ENCODE results near the gene FGF10.

Gene FGF10

GRCh38 chr5:44389090-44389822 is at the start of gene FGF10:
FGF10 (minus strand) TSS chr5:44389420; CDS start chr5:44388682, 738 bp downstream.
- TF ChIP-seq CTCF (conservative IDR thresholded peaks at IDR 0.05) = no peak
- no peak within 1 kb of the TSS for H3K27ac ChIP-seq

DNA sequence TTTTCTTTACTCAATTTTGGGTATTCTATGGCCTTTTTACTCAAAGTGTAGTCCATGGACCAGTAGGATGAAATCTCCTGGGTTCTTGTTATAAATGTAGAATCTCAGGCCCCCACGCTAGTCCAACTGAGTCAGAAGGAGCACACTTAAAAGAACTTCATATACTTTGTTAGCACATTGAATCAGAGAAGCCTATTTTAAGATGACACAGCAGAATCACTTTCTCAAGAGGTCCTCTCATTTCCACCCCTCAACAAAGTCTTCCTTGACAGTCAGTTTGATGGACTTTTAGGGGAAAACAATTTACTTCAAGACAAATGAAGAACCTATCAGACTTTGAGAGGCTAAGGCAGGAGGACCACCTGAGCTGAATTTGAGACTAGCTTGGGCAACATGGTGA is 37.7 kb upstream of the FGF10 start:
- no peak for TF ChIP-seq CTCF (conservative IDR thresholded peaks at IDR 0.05)
- no peak overlapping the region for H3K27ac ChIP-seq

DNA sequence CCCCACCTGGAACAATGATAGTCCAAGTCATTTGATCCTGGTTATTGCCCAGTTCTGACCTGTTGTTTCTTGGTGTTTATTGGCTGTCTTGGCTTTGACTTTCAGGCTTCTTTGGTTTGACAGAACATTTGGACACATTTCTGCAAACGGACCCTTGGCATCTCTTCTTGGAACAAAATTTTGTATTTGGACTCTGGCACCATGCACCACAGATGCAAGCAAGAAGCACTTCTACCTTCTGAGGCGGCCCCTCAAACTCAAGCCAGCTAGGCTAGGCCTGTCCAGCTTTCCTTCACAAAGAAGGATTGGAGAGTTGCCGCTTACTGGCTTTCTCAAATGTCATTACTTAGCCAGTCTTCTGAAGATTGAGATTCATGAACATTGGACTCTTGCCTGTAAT is 23.1 kb upstream of the FGF10 start:
- TF ChIP-seq CTCF (conservative IDR thresholded peaks at IDR 0.05) = no peak

GRCh38 chr5:44402084-44402483 is 12.9 kb upstream of the FGF10 start:
- no peak overlapping the region for H3K27ac ChIP-seq
- no peak for TF ChIP-seq CTCF (conservative IDR thresholded peaks at IDR 0.05)

More for the DNA sequence above, 23.1 kb upstream of the FGF10 start:
- no peak overlapping the region for H3K27ac ChIP-seq

GRCh38 chr5:44401611-44402010 is 12.4 kb upstream of the FGF10 start:
- TF ChIP-seq CTCF (conservative IDR thresholded peaks at IDR 0.05) = no peak
- no peak overlapping the region for H3K27ac ChIP-seq

GRCh38 chr5:44398382-44398781 is 9.2 kb upstream of the FGF10 start:
- H3K27ac ChIP-seq = no peak overlapping the region
- TF ChIP-seq CTCF (conservative IDR thresholded peaks at IDR 0.05) = no peak

DNA sequence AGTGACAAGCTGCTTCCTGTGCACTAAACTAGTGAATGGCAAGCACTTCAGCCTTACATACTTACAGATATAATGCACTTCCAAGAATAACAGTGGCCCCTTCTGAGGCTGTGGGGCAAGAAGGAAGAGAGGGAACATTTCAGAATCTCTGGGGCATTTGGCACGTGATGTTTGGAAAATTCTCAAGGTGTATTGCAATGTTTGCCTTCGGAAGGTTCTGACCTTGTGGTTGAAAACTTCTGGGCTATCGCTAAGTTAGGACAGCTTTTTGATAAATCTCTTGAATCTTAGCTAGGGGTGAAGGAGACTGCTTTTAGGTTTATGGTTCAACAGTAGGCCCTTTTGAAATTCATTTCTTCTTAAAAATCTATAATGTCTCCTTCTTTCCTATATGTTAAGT is 7.1 kb upstream of the FGF10 start:
- no peak overlapping the region for H3K27ac ChIP-seq
- no peak for TF ChIP-seq CTCF (conservative IDR thresholded peaks at IDR 0.05)
